NCI-H1105 treated with DMSO at 0.1 percent for 48 hours (cell line): ENCODE results near the gene PCNX1.
"Not testable (repeated sequence)": the region's sequence is repeated elsewhere in the genome, so short reads cannot be mapped to it uniquely, and the experiment has no call there.

Experiments used
- DNase-seq: peaks from one replicate; lab custom pipeline; 2025; lab: John Stamatoyannopoulos, UW

PCNX1 gene

DNA sequence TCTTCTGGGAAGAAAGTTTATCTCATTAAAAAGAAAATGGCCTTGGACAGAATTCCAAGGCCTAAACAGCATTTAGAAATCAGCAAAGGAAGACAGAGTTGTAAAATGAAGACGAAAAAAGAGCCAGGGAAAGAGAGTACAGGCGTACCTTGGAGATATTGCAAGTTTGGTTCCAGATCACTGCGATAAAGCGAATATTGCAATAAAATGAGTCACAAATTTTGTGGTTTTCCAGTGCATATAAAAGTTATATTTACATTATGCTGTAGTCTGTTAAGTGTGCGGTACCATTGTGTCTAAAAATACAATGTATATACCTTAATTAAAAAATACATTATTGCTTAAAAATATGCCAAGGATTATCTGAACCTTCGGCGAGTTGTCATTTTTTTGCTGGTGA, 9.0 kb downstream of the PCNX1 start:
- DNase-seq, result no peak

- DNase-seq, result no peak
These were observed 9.5 kb downstream of the PCNX1 start for GRCh38 chr14:70916799-70917198.

GRCh38 chr14:70917633-70918032, 10.4 kb downstream of the PCNX1 start:
- DNase-seq, result no peak

- DNase-seq, result no peak
These were observed 12.5 kb downstream of the PCNX1 start for GRCh38 chr14:70919774-70920173.

DNA sequence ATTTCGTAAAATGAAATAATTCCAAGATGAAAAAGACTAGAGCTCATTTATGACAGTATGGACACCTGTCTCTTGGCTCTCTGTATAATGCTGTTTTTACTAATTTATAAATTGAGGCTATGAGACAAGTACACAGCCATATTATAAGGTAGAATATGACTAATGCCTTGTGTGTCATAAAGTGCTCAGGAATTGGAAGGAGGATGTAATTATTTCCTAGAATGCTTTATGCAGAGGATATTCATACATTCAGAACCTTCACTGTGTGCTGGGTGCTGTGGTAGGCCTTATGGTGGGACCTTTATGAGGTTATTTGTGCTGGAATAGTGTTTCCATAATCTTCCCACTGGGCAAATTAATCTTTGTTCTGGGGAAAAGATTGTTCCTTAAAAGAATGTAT, 13.3 kb downstream of the PCNX1 start:
- DNase-seq, result no peak

DNA sequence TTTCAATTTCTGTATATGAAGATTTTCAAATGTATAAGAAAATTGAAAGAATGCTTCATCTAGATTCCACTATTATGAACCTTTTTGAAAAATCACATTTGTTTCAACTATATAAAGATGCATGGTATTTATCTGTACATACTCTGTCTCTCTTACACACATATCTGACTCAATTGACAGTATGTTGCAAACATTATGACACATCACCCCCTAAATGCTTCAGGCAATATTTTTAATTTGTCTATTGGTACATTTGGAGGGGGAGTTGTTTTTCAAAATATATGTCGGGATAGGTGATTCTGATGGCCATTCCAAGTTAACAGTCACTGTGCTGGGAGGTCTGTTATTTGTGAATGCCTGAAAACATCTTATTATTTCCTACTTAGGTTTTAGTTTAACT, 14.4 kb downstream of the PCNX1 start:
- DNase-seq, result no peak

GRCh38 chr14:70924521-70924920, 17.3 kb downstream of the PCNX1 start:
- no peak for DNase-seq

- no peak for DNase-seq
These were observed 19.1 kb downstream of the PCNX1 start for GRCh38 chr14:70926235-70926830.

DNA sequence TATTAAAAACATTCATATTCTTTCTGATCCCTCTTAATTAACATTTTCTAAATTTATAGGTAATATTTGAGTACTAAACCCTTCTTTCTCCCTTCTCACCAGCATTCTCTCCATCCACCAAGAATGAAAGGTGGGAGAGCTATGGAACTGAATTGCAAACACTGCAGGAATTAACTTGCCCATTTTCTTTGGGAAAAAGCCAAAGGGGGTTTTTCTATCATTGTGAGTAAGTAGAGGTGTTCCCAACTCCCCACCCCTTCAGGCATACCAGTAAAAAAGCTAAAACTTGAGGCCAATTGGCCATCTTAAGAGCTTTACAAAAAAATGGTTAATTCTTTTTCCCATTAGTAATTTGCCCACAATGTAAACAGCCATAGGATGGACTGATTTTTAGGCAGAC, 23.7 kb downstream of the PCNX1 start:
- DNase-seq, result no peak

DNA sequence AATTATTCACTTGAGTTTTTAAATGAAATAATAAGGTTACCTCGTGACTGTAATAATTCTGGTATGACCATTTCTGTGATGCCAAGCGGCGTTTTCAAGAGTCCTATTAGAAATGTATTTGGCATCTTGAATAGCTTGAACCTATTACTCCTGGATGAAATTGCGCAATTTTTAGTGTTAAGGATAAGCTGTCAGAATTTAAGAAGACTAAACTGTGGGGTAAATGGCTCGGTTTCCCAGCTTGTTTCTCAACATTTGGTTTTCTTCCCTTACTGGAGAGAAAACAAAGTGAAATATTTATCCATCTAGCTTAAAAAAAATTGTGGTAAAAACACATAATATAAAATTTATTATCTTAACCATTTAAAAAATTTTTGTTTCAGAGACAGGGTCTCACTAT, 26.8 kb downstream of the PCNX1 start:
- DNase-seq, result no peak

DNA sequence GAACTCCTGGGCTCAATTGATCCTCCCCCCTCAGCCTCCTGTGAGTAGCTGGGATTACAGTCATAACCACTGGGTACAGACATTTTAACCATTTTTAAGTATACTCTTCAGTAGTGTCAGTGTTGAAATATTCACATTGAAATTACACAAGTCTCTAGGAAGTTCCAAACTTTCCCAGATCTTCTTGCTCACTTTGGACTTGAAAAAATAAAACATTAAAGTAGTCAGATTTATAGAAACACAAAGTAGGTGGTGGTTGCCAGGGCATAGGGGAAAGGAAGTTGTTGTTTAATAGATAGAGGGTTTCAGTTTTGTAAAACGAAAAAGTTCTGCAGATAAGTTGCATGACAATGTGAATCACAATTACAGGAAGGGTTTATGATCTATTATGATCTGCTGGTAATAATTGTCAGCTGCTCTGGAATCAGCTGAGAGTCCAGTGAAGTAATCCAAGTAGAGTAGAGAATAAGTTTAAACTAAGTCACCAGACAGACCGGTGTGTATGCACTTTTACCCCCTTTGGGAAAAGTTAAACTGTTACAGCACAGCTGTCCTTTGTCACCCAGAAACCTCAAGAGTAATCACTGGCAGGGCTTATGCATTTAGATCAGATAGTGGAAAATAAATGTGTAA, 27.4 kb downstream of the PCNX1 start:
- no peak for DNase-seq

DNA sequence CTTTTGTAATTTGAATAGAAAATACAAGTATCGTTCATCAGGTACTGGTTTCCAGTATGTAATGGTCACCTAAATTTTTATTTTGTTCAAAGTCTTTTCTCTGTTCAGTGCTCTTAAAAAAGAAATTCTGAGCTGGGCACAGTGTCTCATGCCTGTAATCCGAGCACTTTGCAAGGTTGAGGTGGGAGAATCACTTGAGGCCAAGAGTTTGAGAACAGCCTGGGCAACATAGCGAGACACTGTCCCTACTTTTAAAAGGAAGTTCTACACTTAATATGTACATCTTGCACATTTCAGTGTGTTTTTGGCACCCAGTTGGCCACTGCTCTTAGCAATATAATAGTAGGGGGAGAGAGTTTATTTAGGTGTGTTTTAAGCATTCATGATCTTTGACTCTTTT, 27.9 kb downstream of the PCNX1 start:
- DNase-seq, result no peak

- DNase-seq, result not testable (repeated sequence)
These were observed 32.4 kb downstream of the PCNX1 start for GRCh38 chr14:70939693-70940092.

DNA sequence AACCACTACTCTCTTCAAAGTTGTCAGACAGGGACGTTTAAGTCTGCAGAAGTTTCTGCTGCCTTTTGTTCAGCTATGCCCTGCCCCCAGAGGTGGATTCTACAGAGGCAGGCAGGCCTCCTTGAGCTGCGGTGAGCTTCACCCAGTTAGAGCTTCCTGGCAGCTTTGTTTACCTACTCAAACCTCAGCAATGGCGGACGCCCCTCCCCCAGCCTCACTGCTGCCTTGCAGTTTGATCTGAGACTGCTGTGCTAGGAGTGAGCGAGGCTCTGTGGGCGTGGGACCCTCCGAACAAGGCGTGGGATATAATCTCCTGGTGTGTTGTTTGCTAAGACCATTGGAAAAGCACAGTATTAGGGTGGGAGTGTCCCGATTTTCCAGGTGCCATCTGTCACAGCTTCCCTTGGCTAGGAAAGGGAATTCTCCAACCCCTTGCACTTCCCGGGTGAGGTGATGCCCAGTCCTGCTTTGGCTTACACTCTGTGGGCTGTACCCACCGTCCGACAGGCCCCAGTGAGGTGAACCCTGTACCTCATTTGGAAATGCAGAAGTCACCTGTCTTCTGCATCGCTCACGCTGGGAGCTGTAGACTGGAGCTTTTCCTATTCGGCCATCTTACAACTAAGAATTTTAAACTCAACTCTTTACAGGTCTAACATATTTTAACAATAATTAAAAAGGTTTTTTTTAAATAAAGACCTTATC, 34.5 kb downstream of the PCNX1 start:
- not testable (repeated sequence) for DNase-seq

GRCh38 chr14:70942342-70942706, 35.1 kb downstream of the PCNX1 start:
- DNase-seq, result no peak

GRCh38 chr14:70942721-70943120, 35.5 kb downstream of the PCNX1 start:
- DNase-seq, result not testable (repeated sequence)

GRCh38 chr14:70943838-70944237, 36.6 kb downstream of the PCNX1 start:
- DNase-seq, result no peak

GRCh38 chr14:70947739-70948138, 40.5 kb downstream of the PCNX1 start:
- DNase-seq, result no peak

GRCh38 chr14:70952485-70952884, 45.2 kb downstream of the PCNX1 start:
- DNase-seq, result no peak

- no peak for DNase-seq
These were observed 46.8 kb downstream of the PCNX1 start for GRCh38 chr14:70954068-70954467.

GRCh38 chr14:70955543-70956480, 48.6 kb downstream of the PCNX1 start:
- peak; percentile 30 for DNase-seq

- DNase-seq, result no peak
These were observed 49.3 kb downstream of the PCNX1 start for GRCh38 chr14:70956511-70956910.
